ENCODE results near the gene VSTM5. TPM values are rescaled to one million over a fixed set of nuclear protein-coding genes. Genes with fewer than 3 reads are reported as not detected.

Gene VSTM5
- total RNA-seq, 1 donor from 2014 or later = not detected

DNA sequence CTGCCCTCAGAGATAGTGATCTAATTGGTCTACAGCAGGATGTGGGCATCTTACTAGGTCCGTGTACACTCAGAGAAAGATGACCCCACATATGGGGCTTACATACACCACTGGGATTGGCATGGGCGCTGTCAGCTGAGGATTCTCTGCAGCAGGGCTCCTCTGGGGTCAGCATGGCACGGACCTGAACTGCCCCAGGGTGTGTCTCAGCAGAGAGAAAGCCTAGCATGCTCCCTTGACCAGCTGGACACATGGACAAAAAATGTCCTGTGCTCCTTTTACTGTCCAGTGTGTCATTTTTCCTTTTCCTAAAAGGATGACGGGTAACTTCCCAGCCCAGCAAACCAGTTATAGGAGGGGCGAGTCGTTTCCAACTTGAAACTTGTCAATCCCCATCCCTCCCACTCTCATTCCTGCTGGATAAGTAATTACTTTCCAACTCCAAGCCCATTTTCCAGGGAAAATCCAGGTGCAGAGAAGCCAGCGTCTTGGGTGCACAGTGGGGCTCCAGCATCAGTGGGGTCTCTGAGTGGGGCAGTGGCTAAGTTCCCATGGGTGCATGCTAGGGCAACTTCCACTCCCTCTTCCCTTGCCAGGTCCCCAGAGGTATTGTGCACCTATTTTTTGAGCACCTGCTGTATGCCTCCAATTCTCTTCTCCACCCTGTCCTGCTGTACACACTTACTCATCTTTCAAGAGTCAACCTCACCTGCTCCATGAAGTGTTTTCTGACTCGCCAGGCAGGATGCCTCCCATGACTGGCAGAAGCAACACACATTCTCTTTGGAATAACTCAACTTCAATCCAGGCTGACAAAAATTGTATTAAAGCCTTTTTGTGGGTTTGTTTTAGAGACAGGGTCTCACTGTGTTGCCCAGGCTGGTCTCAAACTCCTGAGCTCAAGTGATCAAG is 5.0 kb downstream of the VSTM5 start:
- no peak for DNase-seq (ENCODE audit: low spot score in 2 of 2, unreplicated experiment in 2 of 2)
- Mint-ChIP-seq H3K9me3 (no peaks in the 10 kb centered on the region), H3K27ac (no peak overlapping the region), H3K4me1 (peaks cover 12% of the 10 kb centered on the region), H3K4me3 (no peak overlapping the region), H3K36me3 (no peaks in the 10 kb centered on the region), H3K27me3 (ENCODE audit: low read depth) (no peaks in the 10 kb centered on the region)
- TF ChIP-seq, protein P1, sequence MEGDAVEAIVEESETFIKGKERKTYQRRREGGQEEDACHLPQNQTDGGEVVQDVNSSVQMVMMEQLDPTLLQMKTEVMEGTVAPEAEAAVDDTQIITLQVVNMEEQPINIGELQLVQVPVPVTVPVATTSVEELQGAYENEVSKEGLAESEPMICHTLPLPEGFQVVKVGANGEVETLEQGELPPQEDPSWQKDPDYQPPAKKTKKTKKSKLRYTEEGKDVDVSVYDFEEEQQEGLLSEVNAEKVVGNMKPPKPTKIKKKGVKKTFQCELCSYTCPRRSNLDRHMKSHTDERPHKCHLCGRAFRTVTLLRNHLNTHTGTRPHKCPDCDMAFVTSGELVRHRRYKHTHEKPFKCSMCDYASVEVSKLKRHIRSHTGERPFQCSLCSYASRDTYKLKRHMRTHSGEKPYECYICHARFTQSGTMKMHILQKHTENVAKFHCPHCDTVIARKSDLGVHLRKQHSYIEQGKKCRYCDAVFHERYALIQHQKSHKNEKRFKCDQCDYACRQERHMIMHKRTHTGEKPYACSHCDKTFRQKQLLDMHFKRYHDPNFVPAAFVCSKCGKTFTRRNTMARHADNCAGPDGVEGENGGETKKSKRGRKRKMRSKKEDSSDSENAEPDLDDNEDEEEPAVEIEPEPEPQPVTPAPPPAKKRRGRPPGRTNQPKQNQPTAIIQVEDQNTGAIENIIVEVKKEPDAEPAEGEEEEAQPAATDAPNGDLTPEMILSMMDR (IDR thresholded peaks at IDR 0.05; ENCODE audit: unreplicated experiment) = no peak

DNA sequence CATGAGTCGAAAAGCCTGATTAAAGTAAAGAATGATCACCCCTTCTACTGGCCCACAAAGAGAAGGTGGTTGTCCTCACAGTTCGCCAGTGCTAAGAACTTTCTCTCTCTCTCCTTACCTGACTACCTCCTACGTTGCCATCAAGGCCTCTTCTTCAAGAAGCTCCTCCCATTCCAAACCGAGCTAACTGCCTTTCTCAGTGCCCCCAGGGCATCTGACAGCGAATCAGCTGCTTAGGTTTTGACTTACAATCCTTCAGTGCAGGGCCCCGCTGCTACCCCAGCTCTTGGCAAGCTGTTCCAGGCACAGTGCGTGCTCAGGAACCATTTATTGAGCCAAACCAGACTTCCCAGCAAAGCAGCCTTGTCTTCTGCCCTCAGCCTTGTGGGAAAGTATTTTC is 5.8 kb downstream of the VSTM5 start:
- Mint-ChIP-seq H3K36me3 (no peaks in the 10 kb centered on the region), H3K27ac (no peak overlapping the region), H3K4me3 (no peak overlapping the region), H3K4me1 (peaks cover 15% of the 10 kb centered on the region), H3K27me3 (ENCODE audit: low read depth) (no peaks in the 10 kb centered on the region), H3K9me3 (no peaks in the 10 kb centered on the region)
- DNase-seq (ENCODE audit: low spot score in 2 of 2, unreplicated experiment in 2 of 2) = no peak
- TF ChIP-seq, protein P1 (IDR thresholded peaks at IDR 0.05; ENCODE audit: unreplicated experiment) = no peak

DNA sequence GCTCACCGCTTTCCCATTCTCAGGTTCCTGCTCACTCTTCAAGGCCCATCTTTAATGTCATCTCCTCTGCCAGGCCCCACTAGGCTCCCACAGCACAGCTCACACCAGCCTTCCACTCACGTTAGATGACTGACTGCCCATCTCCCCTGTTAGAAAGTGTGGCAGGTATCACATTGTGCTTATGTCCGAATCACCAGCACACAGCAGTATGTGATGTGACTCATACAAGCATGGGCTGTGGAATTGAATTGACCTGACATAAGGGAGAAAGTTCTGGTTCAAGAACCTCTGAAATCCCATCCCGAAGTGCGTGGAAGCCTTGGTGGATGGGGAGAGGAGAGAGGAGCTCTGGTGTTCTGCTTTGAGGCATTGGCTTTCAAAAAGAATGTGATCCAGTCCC is 6.5 kb downstream of the VSTM5 start:
- no peak overlapping the region for H3K27ac Mint-ChIP-seq
- peaks cover 15% of the 10 kb centered on the region for H3K4me1 Mint-ChIP-seq
- no peak overlapping the region for H3K4me3 Mint-ChIP-seq
- TF ChIP-seq, protein P1 (IDR thresholded peaks at IDR 0.05; ENCODE audit: unreplicated experiment) = no peak
- H3K36me3 Mint-ChIP-seq = no peaks in the 10 kb centered on the region
- DNase-seq (ENCODE audit: low spot score in 2 of 2, unreplicated experiment in 2 of 2) = no peak
- H3K27me3 Mint-ChIP-seq (ENCODE audit: low read depth) = no peaks in the 10 kb centered on the region
- H3K9me3 Mint-ChIP-seq = no peaks in the 10 kb centered on the region

DNA sequence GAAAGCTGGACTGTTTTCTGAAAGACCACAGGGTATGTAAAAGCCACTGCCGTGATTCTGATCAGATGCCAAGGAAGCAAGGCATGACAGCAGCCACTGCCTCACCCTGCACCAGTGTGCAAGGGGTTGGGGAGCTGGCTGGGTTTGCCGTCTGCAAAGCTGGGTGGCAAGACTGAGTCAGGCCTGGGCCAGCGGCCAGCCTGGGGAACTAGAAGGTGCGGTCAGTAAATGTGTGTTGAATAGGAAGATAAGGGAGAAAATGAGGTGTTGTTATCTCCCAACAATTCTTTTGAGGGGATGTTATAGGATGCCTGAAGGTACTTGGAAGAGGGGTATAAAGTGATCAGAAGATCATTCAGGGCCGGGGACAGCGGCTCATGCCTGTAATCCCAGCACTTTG is 8.0 kb downstream of the VSTM5 start:
- TF ChIP-seq, protein P1 (IDR thresholded peaks at IDR 0.05; ENCODE audit: unreplicated experiment) = no peak
- H3K4me3 Mint-ChIP-seq = no peak overlapping the region
- no peak overlapping the region for H3K27ac Mint-ChIP-seq
- DNase-seq (ENCODE audit: low spot score in 2 of 2, unreplicated experiment in 2 of 2) = no peak
- H3K4me1 Mint-ChIP-seq = peaks cover 15% of the 10 kb centered on the region
- H3K36me3 Mint-ChIP-seq = no peaks in the 10 kb centered on the region
- H3K27me3 Mint-ChIP-seq (ENCODE audit: low read depth) = no peaks in the 10 kb centered on the region
- no peaks in the 10 kb centered on the region for H3K9me3 Mint-ChIP-seq

DNA sequence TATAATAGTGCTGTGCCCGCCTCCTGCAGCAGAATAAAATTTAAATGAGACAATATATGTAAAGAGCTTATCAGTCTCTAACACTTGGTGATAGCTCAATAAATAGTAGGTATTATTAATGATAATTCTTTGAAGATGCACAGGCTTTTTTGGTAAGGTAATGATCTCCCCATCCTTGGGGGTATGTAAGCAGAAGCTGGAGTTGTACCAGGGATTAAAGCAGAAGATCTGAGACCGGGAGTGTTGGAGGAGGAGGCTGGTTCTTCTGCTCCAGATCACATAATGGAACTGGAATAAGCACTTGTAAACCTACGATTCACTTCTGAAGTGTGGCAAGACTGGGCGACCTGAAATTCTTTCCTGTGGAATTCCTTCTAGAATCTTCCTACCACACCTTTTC is 8.4 kb downstream of the VSTM5 start:
- Mint-ChIP-seq H3K27ac (no peak overlapping the region), H3K4me3 (no peak overlapping the region)
- no peak for DNase-seq (ENCODE audit: low spot score in 2 of 2, unreplicated experiment in 2 of 2)

More for the DNA sequence above, 8.4 kb downstream of the VSTM5 start:
- TF ChIP-seq, protein P1 (IDR thresholded peaks at IDR 0.05; ENCODE audit: unreplicated experiment) = no peak
- Mint-ChIP-seq H3K4me1 (peaks cover 15% of the 10 kb centered on the region), H3K9me3 (no peaks in the 10 kb centered on the region), H3K27me3 (ENCODE audit: low read depth) (no peaks in the 10 kb centered on the region), H3K36me3 (no peaks in the 10 kb centered on the region)
